Breast epithelium (tissue), 4 donors: ENCODE data around the gene YES1. TPM values are rescaled to one million over a fixed set of nuclear protein-coding genes. Genes with fewer than 3 reads are reported as not detected.

Source experiments
- DNase-seq, 2 donors: peaks; one replicate each; pipeline ENCODE4 v3.0.0-alpha.2; 2019; ENCODE audit warnings: low spot score in 2 of 2
- H3K27ac ChIP-seq, 2 donors: fragments of 200-600 bp; sonication (generic) in 1 of 2; one replicate each; pipeline ENCODE4 v1.5.1; 2016 to 2019; ENCODE audit warnings: mild to moderate bottlenecking in 1 of 2
- H3K27me3 ChIP-seq, 2 donors: fragments of 200-600 bp; sonication (generic) in 1 of 2; one replicate each; pipeline versions ENCODE4 v1.5.1 to v1.6.0; 2017 to 2019; ENCODE audit warnings: control low read depth in 1 of 2, mild to moderate bottlenecking in 1 of 2
- H3K36me3 ChIP-seq: fragments of 200-600 bp; one replicate; pipeline ENCODE4 v1.5.1; 2019
- H3K4me1 ChIP-seq, 2 donors: fragments of 200-600 bp; sonication (generic); one replicate each; pipeline ENCODE4 v1.5.1; 2016 to 2019; ENCODE audit warnings: control low read depth in 1 of 2
- H3K4me3 ChIP-seq, 3 donors: fragments of 200-600 bp; sonication (generic); 1 replicate in 2 of 3; 2 replicates in 1 of 3; pipeline ENCODE4 v1.5.1; 2016 to 2019; ENCODE audit warnings: mild to moderate bottlenecking in 3 of 3, moderate library complexity in 2 of 3
- H3K9me3 ChIP-seq, 2 donors: fragments of 200-600 bp; sonication (generic) in 1 of 2; one replicate each; pipeline ENCODE4 v1.5.1; 2016 to 2019; ENCODE audit warnings: control low read depth in 1 of 2
- CTCF ChIP-seq, 3 donors: fragments of 450-650 bp; IDR thresholded peaks; one replicate each; pipeline ENCODE4 v1.5.1; 2016 to 2017; ENCODE audit warnings: antibody characterized with exemption in 3 of 3, mild to moderate bottlenecking in 3 of 3, moderate library complexity in 3 of 3
- POLR2A ChIP-seq: fragments of 450-650 bp; IDR thresholded peaks from one replicate; pipeline ENCODE4 v1.6.1; 2016; ENCODE audit warnings: antibody characterized with exemption, mild to moderate bottlenecking, moderate library complexity
- POLR2AphosphoS5 ChIP-seq, 3 donors: sonication (generic); formaldehyde crosslinking; IDR thresholded peaks; one replicate each; pipeline ENCODE4 v1.6.1; 2017; ENCODE audit warnings: antibody characterized with exemption in 3 of 3
- intact Hi-C: fragments of 100-400 bp; cut with DNase I; formaldehyde crosslinking; loops from one replicate; pipeline ENCODE4 v1.15.1; 2023; ENCODE audit warnings: low total_unique reads
- total RNA-seq, 3 donors: library from RNA; depleted of rRNA; stranded (reverse); fragments of >200 nt; gene quantifications; one replicate each; pipeline ENCODE4 v1.1.0, GENCODE V29; 2016

The YES1 gene
- total RNA-seq, 3 donors from 2014 or later, result 108 to 150 (median 136) TPM

GRCh38 chr18:717003-717402, 95.0 kb downstream of the YES1 start:
- Histone ChIP-seq H3K4me1 (no peaks in the 10 kb centered on the region), H3K9me3 (no peaks in the 10 kb centered on the region), H3K27ac (no peak overlapping the region), H3K36me3 (no peaks in the 10 kb centered on the region), H3K27me3 (no peaks in the 10 kb centered on the region), H3K4me3 (no peak overlapping the region)
- no peak for DNase-seq
- TF ChIP-seq POLR2AphosphoS5 (IDR thresholded peaks at IDR 0.05), result no peak
- TF ChIP-seq POLR2A, result no peak
- TF ChIP-seq CTCF (IDR thresholded peaks at IDR 0.05), result no peak
- intact Hi-C loops, result no loop called here

- Histone ChIP-seq H3K4me3 (no peak overlapping the region), H3K36me3 (no peaks in the 10 kb centered on the region), H3K27ac (no peak overlapping the region), H3K27me3 (no peaks in the 10 kb centered on the region), H3K4me1 (no peaks in the 10 kb centered on the region), H3K9me3 (no peaks in the 10 kb centered on the region)
- TF ChIP-seq CTCF (IDR thresholded peaks at IDR 0.05) (no peak), POLR2AphosphoS5 (IDR thresholded peaks at IDR 0.05) (no peak), POLR2A (no peak)
- intact Hi-C loops, result no loop called here
- DNase-seq, result no peak
Measured at GRCh38 chr18:715626-716025, 96.4 kb downstream of the YES1 start.

- H3K4me3 ChIP-seq, result peak overlapping the region; percentile 61 to 84 (median 77)
- no peaks in the 10 kb centered on the region for H3K9me3 ChIP-seq
- H3K27me3 ChIP-seq, result no peaks in the 10 kb centered on the region
- peaks cover 0 to 7% of the 10 kb centered on the region in 2 donors for H3K4me1 ChIP-seq
- H3K27ac ChIP-seq, result peak overlapping the region; percentile 91
- intact Hi-C loops, result loop anchor here (5.0 kb wide), 1 partner anchor 1944 kb away; the partner anchor contains the start of gene SMCHD1
- TF ChIP-seq POLR2AphosphoS5 (IDR thresholded peaks at IDR 0.05), result no peak
- TF ChIP-seq CTCF (IDR thresholded peaks at IDR 0.05), result no peak
- no peak for TF ChIP-seq POLR2A
- DNase-seq, result no peak
- no peaks in the 10 kb centered on the region for H3K36me3 ChIP-seq
Measured at GRCh38 chr18:713135-713490, 98.9 kb downstream of the YES1 start.

GRCh38 chr18:712401-713134, 99.5 kb downstream of the YES1 start, which contains the start of gene ENOSF1:
ENOSF1 (minus strand) TSS chr18:712630; CDS start chr18:712587, 43 bp downstream.
- peak within 1 kb of the TSS; percentile 91 for H3K27ac ChIP-seq
- peak within 1 kb of the TSS; percentile 61 to 84 (median 77) for H3K4me3 ChIP-seq
- DNase-seq, result peak; percentile 79 to 90
- H3K4me1 ChIP-seq, result peaks cover 0 to 7% of the 10 kb centered on the region in 2 donors
- no peaks in the 10 kb centered on the region for H3K36me3 ChIP-seq
- intact Hi-C loops, result loop anchor here (5.0 kb wide), 1 partner anchor 1945 kb away; the partner anchor contains the start of gene SMCHD1
- no peaks in the 10 kb centered on the region for H3K9me3 ChIP-seq
- H3K27me3 ChIP-seq, result no peaks in the 10 kb centered on the region
- TF ChIP-seq CTCF (IDR thresholded peaks at IDR 0.05), result peak; percentile 50 to 86 (median 76)
- TF ChIP-seq POLR2A, result peak; percentile 16
- TF ChIP-seq POLR2AphosphoS5 (IDR thresholded peaks at IDR 0.05), result peak in 2 of 3 donors; percentile 45 to 81
